ENCODE measurements around the gene CYP46A1. TPM values are rescaled to one million over a fixed set of nuclear protein-coding genes. Genes with fewer than 3 reads are reported as not detected.

The CYP46A1 gene
- total and polyA plus RNA-seq, 2 experiments from 2014 or later, result 0.22 to 0.29 TPM

DNA sequence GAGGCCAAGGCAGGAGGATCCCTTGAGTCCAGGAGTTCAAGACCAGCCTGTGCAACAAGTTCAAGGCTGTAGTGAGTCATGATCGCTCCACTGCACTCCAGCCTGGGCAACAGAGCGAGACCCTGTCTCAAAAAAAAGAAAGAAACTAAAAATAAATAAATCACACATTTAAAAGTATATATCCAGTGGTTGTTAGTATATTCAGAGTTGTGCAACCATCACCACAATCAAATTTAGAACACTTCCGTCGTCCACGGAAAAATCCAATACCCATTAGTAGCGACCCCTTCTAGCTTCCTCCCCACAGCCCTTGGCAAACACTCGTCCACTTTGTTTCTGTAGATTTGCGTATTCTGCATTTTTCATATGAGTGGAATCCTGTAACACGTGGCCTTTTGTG lies 64.4 kb downstream of the CYP46A1 start:
- no peaks in the 10 kb centered on the region for H3K27me3 ChIP-seq (replicated peaks; ENCODE audit: insufficient read depth)
- no peaks in the 10 kb centered on the region for H3K9me3 ChIP-seq (ENCODE audit: low read depth)
- no peak for DNase-seq
- 82 to 84% methylated on average over 9 of the region's 9 CpGs for WGBS, 2 experiments (ENCODE audit: low coverage in 1 of 2, low lambda C conversion rate in 2 of 2, missing lambda C conversion rate in 2 of 2)
- in situ Hi-C loops (cut with MboI), result no loop called here
- H3K79me2 ChIP-seq (ENCODE audit: insufficient read depth), result no peaks in the 10 kb centered on the region
- no peaks in the 10 kb centered on the region for H3K9me2 ChIP-seq (ENCODE audit: insufficient read depth)
- H3K4me1 ChIP-seq (ENCODE audit: insufficient read depth), result peaks cover 14% of the 10 kb centered on the region
- no peak overlapping the region for H2AFZ ChIP-seq
- no peak overlapping the region for H3K27ac ChIP-seq
- H4K20me1 ChIP-seq (ENCODE audit: insufficient read depth), result no peaks in the 10 kb centered on the region
- no peak for TF ChIP-seq EZH2phosphoT487 (IDR thresholded peaks at IDR 0.05; ENCODE audit: insufficient read depth, low read depth)
- TF ChIP-seq EZH2 (IDR thresholded peaks at IDR 0.05; ENCODE audit: insufficient read depth, poor library complexity, severe bottlenecking), result no peak
- no peak overlapping the region for H3K4me2 ChIP-seq (ENCODE audit: unreplicated experiment)
- no peak overlapping the region for H3K9ac ChIP-seq
- peaks cover 17% of the 10 kb centered on the region; the same call in 1 of the 2 replicates for H3F3A ChIP-seq (ENCODE audit: insufficient read depth)
- H3K4me3 ChIP-seq, result no peak overlapping the region
- no peaks in the 10 kb centered on the region for H3K36me3 ChIP-seq (ENCODE audit: low read depth)

DNA sequence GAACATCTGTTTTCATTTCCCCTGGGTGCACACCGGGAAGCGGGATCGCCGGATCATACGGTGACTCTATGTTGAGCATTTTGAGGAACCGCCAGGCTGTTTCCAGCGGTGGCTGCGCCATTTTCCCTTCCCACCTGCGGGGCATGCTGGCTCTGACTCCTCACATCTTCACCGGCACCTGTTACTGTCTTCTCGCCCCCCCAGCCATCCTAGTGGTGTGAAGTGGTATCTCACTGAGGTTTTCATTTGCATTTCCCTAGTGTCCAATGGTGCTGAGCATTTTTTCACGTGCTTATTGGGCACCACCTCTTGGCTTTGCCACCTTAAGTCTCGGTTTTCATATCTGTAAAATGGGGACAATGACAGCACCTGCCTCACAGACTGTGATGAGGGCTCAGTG lies 65.0 kb downstream of the CYP46A1 start:
- TF ChIP-seq EZH2 (IDR thresholded peaks at IDR 0.05; ENCODE audit: insufficient read depth, poor library complexity, severe bottlenecking), result no peak
- TF ChIP-seq EZH2phosphoT487 (IDR thresholded peaks at IDR 0.05; ENCODE audit: insufficient read depth, low read depth), result no peak
- no peak overlapping the region for H3K4me3 ChIP-seq
- H3K4me1 ChIP-seq (ENCODE audit: insufficient read depth), result peaks cover 20% of the 10 kb centered on the region
- no peaks in the 10 kb centered on the region for H4K20me1 ChIP-seq (ENCODE audit: insufficient read depth)
- H3F3A ChIP-seq (ENCODE audit: insufficient read depth), result peaks cover 15% of the 10 kb centered on the region; the same call in 1 of the 2 replicates
- peak; percentile 32 for DNase-seq
- H3K79me2 ChIP-seq (ENCODE audit: insufficient read depth), result no peaks in the 10 kb centered on the region
- H3K4me2 ChIP-seq (ENCODE audit: unreplicated experiment), result no peak overlapping the region
- H3K9me2 ChIP-seq (ENCODE audit: insufficient read depth), result no peaks in the 10 kb centered on the region
- H3K36me3 ChIP-seq (ENCODE audit: low read depth), result no peaks in the 10 kb centered on the region
- H2AFZ ChIP-seq, result no peak overlapping the region
- H3K9ac ChIP-seq, result no peak overlapping the region
- H3K27ac ChIP-seq, result no peak overlapping the region
- no peaks in the 10 kb centered on the region for H3K27me3 ChIP-seq (replicated peaks; ENCODE audit: insufficient read depth)
- in situ Hi-C loops (cut with MboI), result no loop called here
- 82 to 83% methylated on average over 13 of the region's 13 CpGs for WGBS, 2 experiments (ENCODE audit: low coverage in 1 of 2, low lambda C conversion rate in 2 of 2, missing lambda C conversion rate in 2 of 2)
- H3K9me3 ChIP-seq (ENCODE audit: low read depth), result no peaks in the 10 kb centered on the region

DNA sequence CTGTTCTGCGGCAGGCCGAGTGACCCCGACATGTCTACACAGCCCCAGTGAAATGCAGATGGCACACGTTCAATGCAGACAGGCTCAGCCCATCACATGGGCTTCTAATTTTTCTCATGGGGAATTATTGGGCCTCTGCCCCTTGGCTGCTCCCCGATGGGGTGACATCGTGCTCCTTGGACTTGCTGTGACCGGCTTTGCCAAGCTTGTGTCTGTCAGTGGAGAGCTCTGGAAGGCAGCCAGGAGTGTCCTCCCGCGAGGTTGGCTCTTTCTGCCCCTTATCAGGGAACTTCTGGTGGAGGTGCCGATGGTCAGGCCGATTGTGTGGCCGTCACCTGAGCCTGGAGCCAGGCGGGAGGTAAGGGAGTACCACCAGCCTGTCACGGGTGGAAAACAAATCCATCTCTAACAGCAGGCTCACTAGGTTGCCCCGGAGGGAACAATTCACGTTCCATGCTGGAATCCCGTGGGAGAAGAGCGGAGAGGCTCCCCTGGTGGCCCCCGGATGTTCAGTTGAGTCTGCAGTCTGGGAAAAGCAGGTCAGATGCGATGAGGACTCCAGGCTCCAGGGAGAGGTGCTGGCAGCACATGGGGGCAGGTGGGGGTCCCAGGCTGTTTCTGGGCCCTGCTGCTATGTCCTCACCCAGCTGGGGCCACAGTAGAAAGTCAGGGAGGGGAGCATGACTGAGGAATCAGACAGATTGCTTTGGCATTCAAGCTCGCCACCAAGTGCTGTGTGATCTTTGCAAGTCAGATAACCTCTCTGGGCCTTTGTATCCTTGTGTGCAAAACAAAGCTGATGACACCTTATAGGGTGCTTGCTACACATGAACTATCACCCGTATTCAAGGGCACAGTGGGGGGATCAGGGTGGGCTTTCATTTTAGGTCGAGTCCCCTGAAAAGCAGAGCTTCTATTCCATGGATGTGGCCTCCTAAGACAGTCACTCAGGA lies 65.9 kb downstream of the CYP46A1 start:
- Histone ChIP-seq H3K27me3 (replicated peaks; ENCODE audit: insufficient read depth) (no peaks in the 10 kb centered on the region), H3K27ac (no peak overlapping the region), H2AFZ (no peak overlapping the region), H3K4me3 (no peak overlapping the region), H3K4me2 (ENCODE audit: unreplicated experiment) (no peak overlapping the region), H3K79me2 (ENCODE audit: insufficient read depth) (no peaks in the 10 kb centered on the region), H3K4me1 (ENCODE audit: insufficient read depth) (peaks cover 29% of the 10 kb centered on the region), H3K36me3 (ENCODE audit: low read depth) (no peaks in the 10 kb centered on the region), H4K20me1 (ENCODE audit: insufficient read depth) (no peaks in the 10 kb centered on the region), H3K9me3 (ENCODE audit: low read depth) (no peaks in the 10 kb centered on the region), H3K9ac (no peak overlapping the region), H3K9me2 (ENCODE audit: insufficient read depth) (no peaks in the 10 kb centered on the region), H3F3A (ENCODE audit: insufficient read depth) (peaks cover 10% of the 10 kb centered on the region; the same call in 1 of the 2 replicates)
- TF ChIP-seq EZH2phosphoT487 (IDR thresholded peaks at IDR 0.05; ENCODE audit: insufficient read depth, low read depth) (no peak), EZH2 (IDR thresholded peaks at IDR 0.05; ENCODE audit: insufficient read depth, poor library complexity, severe bottlenecking) (no peak)
- peak; percentile 25 for DNase-seq
- in situ Hi-C loops (cut with MboI), result no loop called here
- 58 to 63% methylated on average over 23 of the region's 23 CpGs for WGBS, 2 experiments (ENCODE audit: low coverage in 1 of 2, low lambda C conversion rate in 2 of 2, missing lambda C conversion rate in 2 of 2)

DNA sequence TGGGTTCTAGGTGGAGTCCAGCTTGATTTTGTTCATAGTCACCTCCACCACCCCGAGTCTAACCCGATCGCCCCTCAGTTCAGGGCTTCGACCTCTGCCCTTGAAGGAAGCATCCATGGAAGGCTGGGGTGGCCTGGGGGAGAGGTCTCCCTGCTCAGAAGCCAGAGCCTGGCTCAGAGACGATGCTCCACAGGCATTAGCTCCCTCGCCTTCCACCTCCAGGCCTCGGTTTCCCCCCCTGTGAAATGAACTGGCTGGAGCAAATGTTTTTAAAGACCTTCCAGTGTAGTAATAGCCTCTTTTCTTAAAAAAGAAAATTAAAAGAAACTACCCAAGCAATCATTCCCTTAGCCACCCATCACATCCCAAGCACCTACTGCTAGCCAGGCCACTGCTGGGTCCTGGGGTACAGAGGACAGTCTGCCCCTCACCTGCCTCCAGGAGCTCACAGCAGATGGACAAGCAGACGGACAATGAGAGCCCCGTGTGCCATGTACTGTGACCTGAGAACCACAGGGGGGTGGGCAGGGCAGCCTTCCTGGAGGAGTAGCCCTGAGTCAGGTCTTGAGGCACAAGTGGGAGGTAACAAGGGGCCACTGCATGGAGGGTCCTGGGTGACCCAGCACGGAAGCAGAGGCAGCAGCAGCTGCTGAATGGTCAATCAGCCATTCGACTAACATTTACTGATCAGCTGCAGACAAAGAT lies 66.8 kb downstream of the CYP46A1 start:
- in situ Hi-C loops (cut with MboI), result no loop called here
- Histone ChIP-seq H3K27ac (no peak overlapping the region), H3K9me2 (ENCODE audit: insufficient read depth) (no peaks in the 10 kb centered on the region), H3K9ac (no peak overlapping the region), H3K4me2 (ENCODE audit: unreplicated experiment) (no peak overlapping the region), H3K9me3 (ENCODE audit: low read depth) (no peaks in the 10 kb centered on the region), H3K79me2 (ENCODE audit: insufficient read depth) (no peaks in the 10 kb centered on the region), H3K36me3 (ENCODE audit: low read depth) (no peaks in the 10 kb centered on the region), H3K4me1 (ENCODE audit: insufficient read depth) (peaks cover 33% of the 10 kb centered on the region), H2AFZ (no peak overlapping the region), H3K4me3 (no peak overlapping the region), H3F3A (ENCODE audit: insufficient read depth) (peaks cover 7% of the 10 kb centered on the region; the same call in 1 of the 2 replicates), H4K20me1 (ENCODE audit: insufficient read depth) (no peaks in the 10 kb centered on the region), H3K27me3 (replicated peaks; ENCODE audit: insufficient read depth) (no peaks in the 10 kb centered on the region)
- 91 to 93% methylated on average over 11 of the region's 11 CpGs for WGBS, 2 experiments (ENCODE audit: low coverage in 1 of 2, low lambda C conversion rate in 2 of 2, missing lambda C conversion rate in 2 of 2)
- no peak for DNase-seq
- TF ChIP-seq EZH2 (IDR thresholded peaks at IDR 0.05; ENCODE audit: insufficient read depth, poor library complexity, severe bottlenecking), result no peak
- no peak for TF ChIP-seq EZH2phosphoT487 (IDR thresholded peaks at IDR 0.05; ENCODE audit: insufficient read depth, low read depth)

All from GM23248 (cell line).